LNCAP (cell line): ENCODE data around the gene METRNL.

Experiments
- TF ChIP-seq, protein P1 (sequence below): fragments of 450-650 bp; IDR thresholded peaks from 2 replicates; pipeline ENCODE4 v1.5.1; 2017; ENCODE audit warnings: mild to moderate bottlenecking

METRNL gene

DNA sequence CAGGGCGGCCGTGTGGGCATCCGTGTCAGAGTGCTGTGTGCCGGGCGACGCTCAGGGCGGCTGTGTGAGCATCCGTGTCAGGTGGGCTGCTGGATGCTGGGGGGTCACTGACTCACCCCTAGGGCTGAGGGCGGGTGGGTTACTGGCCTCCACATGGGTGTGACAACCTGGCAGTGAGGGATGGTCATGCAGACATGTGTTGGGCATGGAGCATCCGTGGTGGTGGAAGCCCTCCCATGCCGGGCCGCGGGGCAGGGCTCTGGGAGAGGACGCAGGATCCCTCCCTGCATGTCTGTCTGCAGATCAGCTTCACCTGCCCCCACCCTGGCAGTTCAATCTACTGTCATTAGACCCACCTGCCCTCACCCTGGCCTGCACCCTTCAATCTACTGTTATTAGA is 56.3 kb downstream of the METRNL start:
- TF ChIP-seq, protein P1, sequence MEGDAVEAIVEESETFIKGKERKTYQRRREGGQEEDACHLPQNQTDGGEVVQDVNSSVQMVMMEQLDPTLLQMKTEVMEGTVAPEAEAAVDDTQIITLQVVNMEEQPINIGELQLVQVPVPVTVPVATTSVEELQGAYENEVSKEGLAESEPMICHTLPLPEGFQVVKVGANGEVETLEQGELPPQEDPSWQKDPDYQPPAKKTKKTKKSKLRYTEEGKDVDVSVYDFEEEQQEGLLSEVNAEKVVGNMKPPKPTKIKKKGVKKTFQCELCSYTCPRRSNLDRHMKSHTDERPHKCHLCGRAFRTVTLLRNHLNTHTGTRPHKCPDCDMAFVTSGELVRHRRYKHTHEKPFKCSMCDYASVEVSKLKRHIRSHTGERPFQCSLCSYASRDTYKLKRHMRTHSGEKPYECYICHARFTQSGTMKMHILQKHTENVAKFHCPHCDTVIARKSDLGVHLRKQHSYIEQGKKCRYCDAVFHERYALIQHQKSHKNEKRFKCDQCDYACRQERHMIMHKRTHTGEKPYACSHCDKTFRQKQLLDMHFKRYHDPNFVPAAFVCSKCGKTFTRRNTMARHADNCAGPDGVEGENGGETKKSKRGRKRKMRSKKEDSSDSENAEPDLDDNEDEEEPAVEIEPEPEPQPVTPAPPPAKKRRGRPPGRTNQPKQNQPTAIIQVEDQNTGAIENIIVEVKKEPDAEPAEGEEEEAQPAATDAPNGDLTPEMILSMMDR, result no peak

DNA sequence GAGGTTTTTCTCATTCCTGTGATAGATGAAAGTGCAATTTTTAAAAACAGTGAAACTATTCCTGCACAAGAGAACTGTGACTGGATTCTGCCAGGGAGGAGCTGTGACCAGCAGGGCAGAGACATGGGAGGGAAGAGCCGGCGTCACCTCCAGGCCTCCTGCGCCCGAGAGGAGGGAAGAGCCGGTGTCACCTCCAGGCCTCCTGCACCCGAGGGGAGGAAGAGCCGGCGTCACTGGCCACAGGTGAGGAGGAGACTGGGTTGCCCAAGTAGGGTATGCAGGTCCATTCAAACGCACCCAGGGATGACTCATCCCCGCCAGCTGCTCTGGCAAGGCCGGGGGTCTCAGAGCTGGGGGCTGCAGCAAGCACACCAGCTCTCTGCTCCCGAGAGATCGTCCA is 56.7 kb downstream of the METRNL start:
- TF ChIP-seq, protein P1, result no peak

DNA sequence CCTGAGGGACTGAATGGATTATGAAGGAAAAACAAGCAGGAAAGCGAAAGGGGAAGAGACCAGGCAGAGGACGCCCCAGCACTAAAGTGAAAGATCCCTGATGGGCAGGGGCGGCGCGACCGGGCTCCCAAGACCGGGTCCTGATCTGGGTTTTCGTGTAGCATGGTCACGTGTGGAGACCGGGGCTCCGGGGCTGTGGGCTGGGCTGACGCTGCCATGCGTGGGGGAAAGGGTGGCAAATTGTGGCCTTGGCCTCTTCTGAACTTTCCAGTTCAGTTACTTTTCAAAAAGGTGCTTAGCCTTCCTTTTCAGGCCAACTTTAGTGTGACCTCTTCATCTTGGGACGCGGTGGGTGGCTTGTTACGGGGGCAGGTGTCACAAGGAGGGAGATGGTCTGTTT is 57.5 kb downstream of the METRNL start:
- TF ChIP-seq, protein P1, result no peak

DNA sequence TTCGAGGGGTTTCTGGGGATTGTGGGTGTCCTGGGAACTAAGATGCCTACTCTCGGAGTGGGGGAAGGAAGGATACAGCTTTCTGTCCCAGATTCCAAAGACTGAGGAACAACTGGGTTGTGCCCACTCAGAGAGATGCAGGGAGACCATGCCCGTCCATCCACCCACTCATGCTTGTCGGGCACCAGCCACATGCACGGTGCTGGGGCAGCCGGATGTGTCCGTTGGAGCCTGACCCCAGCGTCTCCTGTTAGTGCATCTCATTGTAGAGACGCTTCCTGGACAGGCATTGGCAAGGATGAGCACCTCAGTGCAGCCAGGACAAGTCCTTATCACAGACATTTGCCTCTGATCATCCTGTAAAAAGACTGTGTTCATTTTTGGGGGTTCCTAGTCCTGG is 58.1 kb downstream of the METRNL start:
- TF ChIP-seq, protein P1, result no peak

DNA sequence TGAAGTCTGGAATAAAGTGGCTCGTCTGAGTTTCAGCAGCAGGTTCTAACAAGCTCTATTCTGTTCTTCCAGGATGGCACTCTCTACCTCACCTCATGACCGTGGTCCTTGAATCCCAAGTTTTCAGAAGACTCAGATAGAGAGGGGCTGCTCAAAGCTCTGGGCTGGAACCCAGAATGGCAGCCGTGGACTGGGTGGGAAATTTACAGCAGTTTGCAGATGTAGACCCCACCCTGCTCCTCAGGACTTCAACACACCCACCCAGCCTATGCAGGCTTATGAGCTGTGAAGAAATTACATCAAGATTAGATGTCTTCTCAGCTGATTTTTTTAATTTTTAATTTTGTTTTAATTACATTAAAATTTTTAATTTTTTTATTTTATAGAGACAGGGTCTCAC is 59.4 kb downstream of the METRNL start:
- TF ChIP-seq, protein P1, result no peak

DNA sequence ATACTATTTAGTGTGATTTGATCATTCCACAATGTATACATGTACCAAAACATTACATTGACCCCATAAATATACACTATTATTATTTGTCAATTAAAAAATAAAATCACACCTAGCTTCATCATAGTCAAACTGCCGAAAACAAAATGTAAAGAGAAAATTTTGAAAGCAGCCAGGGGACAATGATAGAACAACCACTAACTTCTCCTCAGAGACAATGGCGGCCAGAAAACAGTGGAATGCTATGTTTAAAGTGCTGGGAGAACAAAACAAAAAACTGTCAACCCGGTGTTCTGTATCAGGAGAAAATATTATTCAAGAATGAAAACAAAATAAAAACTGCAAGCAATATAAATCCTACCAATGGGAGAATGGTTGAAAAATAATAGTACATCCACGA is 63.2 kb downstream of the METRNL start:
- TF ChIP-seq, protein P1, result no peak

DNA sequence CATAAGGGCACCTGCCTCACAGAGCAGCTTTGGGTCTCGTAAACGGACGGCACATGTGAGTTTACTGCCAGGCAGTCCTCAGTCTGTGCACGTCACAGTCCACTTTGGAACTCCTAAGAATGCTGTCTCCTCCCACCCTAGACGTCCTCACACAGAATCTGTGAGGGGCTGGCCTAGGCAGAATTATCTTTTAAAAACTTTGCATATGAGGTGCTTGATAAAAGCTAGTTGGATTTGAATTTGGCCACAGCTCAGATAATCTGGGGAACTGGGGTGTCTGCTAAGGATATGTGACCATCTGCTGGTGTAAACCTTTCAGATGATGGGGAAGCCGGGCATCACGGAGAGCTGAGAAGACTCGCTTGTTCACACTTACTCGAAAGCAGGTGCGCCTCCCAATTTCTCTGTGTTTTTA is 64.4 kb downstream of the METRNL start:
- TF ChIP-seq, protein P1, result no peak
